Hepatic stellate cell (primary cell): ENCODE data around the gene CPEB4.
A peak's percentile ranks its signal among the peaks of the same experiment; 100 is the strongest.

Source experiments
- DNase-seq: peaks from one replicate; pipeline ENCODE4 v3.0.0; 2011; ENCODE audit warnings: low spot score

Gene CPEB4

DNA sequence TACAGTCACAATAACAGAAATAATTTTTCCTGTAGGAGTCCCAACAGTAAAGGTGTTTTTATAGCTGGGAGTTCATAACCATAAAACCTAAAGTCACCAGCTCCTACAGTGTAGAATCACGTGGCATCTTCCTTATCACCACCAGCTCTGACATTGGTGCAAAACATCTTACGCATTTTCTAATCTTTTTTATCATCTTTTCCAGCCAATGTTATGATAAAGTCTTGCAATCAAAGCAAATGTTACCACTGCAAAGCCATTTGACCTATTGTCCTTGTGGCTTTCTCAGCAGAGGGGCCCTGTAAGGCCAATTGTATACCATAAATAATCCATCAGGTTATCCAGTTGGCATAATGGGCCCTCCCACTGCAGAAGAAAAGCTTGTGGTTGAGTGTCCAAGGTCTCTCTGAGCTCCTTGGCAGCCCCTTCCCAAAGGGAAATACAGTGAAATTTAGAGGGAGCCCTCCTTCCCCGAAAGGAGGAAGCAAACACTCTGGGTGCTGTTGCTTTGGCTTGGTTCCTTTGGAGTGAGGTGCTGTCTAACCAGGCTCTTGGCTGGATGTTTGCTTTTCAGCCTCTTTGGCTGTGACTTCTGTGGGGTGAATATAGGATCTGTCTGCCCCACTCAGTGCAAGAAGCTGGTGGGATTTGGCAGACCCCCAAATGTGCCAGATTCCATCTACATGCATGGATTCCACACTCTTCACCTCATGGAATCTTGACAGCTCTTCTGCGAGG lies 29.3 kb upstream of the CPEB4 start:
- DNase-seq: no peak

DNA sequence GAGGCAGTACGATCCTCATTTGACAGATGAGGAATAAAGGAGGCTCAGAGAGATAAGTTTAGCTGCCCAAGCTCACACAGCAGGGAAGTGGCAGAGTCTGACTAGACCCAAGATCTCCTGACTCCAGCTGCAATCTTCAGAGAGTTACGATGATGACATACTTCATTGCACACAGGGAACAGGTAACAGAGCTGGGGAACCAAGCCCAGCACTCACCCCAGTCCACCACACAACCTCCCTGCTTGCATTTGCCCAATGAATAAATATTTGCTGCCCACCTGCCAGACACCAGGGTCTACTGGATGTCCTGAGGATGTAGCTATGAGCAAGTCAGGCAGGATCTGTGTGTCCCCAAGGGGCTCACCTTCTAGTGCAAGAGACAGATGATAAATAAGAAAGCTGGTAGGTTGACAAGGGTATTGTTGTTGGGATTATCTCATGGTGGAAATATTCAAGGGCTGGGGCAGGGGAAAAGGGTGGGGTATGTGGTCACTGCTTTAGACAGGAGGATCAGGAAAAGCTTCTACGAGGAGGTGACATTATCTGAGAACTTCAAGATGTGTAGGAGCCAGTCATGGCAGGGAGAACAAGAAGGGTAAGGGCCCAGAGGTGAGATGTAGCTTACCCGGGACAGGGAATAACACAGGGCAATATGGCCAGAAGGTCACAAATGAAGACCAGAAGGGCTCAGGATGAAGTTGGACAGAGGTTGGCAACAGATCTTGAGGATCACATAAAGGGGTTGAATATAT lies 28.6 kb upstream of the CPEB4 start:
- no peak for DNase-seq

DNA sequence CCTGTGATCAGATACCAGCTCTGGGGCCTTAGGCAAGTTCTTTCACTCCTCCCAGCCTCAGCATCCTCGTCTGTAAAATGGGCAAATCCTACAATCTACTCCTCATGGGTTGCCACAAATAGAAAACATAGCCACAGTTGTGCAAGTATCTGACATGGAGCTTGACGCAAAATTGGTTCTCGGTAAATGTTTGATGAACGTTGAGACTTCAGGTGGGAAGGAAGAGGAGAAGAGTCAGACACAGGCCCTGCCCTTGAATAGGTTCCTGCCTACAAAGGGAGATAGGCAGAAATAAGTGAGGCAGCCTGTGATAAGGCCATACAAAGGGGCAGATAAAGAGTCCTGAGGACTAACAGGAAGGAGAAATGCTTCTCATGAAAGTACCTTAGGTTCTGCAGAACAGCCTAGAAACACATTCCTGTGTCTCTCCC lies 26.1 kb upstream of the CPEB4 start:
- no peak for DNase-seq

DNA sequence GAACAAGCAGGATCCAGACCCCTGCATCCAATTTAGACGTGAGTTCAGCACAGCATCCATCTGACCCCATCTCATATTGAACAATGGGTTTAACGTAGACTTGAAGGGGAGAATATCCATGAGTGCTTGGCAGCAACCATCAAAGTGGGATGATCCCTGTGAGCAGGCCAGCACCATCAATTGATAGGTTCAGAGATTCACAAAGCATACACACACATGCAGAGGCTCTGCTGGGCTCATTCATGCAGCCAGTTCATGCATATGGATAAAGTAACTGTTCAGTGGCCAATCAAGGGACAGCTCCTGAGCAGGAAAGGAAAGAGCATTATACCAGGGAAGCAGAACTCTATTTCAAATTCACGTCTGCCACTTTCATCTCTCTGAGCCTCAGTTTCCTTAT lies 24.8 kb upstream of the CPEB4 start:
- no peak for DNase-seq

DNA sequence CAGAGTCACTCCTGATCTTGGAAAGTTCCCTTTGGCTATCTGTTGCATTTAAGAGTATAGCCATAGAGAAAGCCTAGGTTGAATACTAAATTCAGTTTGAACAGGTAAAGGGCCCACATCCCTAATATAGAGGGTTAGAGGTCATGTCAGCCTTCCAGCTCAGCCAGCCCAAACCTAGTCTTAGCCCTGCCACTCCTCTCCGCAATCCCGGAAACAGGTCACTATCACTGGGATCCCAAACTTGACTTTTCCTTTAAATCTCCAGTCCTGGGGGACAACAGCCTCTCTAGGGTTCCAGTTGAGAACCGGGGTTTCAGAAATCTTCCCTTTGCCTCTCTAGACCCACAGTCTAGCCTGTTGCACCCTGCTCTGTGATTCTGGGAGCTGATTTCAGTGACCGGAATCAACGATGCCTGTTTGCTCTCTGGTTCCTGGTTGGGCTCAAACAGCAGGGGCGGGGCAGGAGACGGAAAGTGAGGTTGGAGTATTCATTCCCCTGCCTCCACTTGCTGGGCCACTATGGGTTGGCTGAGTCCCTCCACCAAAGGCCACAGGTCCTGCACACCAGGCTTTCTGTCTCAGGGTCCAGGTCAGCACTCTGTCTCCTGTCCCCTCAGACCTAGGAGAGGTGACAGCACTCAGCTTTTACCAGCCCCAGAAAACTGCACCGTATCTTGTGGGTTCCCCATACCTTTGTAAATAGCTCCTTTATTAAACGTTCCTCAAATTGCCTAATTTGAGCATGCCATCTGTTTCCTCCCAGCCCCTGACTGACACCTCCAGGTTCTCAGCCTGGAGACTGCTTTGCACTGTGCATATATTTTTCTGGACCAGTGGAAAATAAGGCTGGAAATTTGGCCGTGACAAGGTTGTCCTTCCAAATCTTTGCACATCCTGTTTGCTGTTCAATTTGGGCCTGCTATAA lies 23.8 kb upstream of the CPEB4 start:
- DNase-seq: no peak

DNA sequence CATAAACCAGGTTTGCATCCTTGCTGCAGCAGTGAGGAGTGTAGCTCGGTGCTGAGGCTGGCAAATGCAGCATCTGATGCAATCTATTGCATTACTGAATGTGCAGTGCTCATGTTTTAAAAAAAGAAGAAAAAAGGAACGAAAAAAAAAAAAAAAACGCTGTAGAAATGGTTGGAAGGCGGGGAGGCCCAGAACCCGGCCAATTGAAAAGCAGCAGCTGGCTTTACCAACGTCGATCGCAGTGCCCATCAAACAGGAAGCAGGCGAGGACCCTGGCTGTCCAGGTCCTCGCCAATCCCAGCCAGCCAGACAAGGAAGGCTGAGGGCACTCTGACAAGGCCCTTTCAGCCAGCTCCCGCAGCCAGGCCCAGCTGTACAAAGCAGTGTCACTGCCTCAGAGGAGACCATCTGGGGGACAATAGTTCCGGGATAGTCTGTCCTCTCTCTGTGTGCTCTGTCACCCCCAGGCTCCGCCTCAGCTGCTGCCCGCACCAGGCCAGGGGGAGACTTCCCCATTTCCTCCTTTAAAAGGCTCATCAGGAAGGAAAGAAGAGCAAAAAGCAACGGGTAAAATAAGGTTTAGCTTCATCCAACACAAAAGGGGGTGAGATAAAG lies 21.8 kb upstream of the CPEB4 start:
- DNase-seq: no peak

DNA sequence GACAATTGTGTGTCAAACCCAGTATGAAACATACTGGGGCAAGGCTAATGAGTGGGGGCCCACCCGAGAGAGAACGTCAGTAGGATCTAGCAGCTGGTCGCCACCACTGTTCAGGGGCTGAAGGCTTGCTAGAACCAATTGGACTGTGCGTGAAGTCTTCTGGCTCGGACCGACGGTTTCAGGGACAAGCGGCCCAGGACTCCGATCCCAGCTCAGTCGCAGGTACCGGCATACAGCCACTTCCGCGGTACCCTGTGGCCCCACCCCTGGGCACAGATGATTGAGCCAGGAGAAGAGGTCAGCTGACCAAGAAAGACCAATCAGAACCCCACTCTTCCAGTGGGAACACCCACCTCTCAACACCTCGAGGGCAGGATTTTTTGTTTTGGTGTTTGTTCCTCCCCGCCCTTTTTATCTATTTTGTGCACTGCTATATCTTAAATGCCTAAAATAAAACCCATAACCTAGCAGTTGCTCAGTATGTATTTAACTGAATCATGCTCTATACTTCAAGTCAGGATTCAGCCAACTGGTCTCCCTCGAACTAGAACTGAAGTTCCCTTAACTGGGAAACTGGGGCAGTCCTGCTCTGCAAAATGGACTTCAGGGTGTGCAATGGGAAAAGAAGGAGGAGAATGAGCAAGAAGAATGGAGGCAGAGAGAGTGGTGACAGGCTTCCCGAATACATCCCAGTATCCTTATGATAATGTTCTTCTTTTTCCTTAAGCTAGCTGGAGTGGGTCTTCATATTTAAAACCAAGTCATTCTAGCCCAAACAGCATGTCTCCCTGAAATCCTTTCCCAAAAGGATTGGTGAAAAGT lies 21.1 kb upstream of the CPEB4 start:
- DNase-seq: no peak

DNA sequence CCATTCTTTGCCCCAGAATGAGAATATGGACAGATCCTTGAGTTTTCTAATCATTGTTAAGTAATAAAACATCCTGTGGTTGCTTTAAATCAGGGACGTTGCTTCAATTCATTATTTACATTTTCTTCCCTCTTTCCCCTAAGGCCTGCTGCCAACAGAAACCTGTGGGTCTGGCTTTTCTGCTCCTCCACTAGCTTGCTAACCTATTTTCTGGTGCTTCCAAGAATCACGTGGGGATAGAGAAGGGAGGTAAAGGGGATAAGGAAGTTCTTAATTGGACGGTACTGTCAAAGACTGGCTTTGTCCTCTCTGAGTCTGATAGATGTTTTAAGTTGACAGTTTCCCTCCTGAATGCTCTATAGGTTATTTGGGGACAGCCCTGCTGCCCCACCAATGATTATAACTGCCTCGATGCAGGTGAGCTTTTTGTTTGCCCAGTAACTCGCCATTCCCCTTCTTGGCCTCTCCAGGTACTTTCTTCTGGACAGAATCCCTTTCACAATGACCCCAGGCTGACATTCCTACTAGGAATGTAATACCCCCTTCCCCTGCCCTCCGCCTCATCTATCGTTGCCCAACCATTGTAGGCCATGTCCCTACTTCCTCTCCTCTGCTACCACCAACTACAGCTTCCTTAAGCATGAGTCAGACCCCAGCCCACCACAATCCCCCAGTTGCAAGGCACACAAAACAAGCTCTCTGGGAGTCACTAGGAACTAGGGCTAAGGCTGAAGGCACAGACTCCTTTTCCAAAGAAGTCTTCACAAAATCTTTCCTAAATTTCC lies 19.9 kb upstream of the CPEB4 start:
- no peak for DNase-seq

DNA sequence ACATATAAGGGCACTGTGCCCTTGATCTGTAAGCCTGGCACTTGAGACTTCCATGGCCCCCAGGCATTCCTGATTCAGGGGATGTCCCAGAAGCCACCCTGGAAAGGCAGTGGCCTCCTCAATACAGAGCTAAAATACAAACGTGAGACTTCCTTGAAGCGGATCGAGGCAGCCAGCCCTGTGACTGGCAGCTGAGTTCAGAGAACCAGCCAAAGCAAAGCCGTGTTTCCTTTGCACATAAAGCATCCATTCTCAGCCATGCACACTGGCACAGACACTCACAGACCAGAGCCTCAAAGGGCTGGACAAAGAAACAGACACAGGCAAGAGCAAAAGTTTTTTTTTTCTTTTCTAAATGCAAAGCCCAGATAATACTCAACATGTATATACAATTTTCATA lies 18.8 kb upstream of the CPEB4 start:
- no peak for DNase-seq

DNA sequence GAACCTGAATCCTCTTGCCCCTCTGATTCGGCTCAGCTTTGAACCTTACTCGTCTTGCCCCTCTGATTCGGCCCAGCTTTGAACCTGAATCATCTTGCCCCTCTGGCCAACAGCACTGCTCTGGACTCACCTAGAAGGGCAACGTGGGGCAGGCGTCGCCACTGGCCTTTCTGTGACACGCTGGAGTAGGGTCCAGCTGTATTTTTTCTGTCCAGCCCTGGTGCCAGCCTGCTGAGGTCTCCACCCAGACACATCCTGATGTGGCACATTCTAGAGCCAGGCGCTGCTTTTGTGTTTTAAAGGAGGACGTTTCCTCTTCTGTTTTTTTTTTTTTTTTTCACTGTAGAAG lies 15.2 kb upstream of the CPEB4 start:
- DNase-seq: no peak

DNA sequence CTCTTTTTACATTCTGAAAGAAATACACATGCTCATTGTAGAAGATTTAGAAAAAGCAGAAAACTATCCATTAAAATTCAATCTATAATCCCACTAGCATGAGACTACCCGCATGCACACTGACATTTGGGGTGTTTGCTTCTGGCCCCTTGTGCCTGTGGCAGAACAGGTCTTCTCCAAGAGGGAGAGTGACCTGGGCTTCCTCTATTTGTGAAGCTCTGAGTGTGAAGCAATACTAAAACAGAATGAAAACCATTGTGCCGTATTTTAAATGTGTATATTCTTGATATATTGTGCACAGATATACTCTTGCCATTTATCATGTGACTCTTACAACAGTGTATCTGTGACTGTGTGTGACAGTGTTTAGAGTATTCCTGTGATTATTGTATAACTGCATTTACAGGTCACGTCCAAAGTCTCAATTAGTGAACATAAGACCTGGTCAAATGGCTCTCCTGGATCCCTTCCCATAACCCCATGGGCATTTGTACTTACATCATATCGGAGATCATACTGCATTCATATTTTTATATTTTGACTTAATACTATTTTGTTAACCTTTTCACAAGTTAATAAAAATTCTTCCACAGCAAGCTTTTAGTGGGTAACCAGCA lies 14.7 kb upstream of the CPEB4 start:
- no peak for DNase-seq

DNA sequence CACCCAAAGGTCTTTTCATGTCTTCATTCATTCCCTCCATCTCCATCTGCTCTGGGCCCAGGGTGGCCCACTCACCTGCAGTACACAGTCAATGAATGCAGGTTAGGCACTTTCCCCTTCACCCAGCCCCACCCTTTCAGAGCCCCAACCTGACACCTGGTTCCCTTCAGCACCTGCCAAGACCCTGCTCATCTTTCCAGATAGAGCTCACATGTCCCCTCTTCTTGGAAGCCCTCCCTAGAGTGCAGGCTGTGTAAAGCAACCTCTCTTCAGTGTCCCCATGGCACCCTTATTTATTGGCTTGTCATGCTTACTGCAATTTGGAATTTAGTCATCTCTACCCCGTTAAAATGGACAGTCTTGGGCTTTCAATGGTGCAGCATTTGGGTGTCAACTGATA lies 13.0 kb upstream of the CPEB4 start:
- DNase-seq: no peak

DNA sequence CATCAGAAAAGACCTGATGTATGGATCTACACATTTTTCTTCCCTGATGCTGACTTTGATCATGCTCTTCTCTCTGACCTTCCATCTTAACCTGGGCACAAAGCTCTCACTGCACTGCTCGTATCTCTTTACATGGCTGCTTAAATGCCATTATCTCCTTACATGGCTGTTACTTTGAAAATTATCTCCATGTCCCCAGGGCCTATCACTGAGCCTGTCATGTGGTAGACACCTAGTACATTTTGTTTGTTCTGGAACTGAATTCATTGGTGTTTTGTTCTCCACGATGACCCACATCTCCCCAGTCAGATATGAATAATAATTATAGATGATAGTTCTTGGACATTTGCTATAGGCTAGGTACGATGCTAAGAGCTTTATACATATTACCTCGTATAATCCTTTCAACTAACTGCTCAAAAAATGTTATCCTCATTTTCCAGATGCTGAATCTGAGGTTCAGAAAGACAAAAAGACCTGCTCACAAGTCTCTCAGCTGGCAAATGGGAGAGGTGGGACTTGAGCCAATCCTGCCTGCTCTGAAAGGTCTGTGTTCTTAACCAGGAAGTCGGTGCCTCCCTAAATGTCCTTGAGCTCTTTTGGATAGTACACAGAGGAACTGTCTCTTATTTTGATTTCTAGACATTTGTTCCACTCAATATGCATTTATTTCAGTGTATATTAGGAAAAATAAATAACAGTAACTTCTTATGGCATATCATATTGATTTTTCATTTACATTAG lies 9.8 kb upstream of the CPEB4 start:
- no peak for DNase-seq

DNA sequence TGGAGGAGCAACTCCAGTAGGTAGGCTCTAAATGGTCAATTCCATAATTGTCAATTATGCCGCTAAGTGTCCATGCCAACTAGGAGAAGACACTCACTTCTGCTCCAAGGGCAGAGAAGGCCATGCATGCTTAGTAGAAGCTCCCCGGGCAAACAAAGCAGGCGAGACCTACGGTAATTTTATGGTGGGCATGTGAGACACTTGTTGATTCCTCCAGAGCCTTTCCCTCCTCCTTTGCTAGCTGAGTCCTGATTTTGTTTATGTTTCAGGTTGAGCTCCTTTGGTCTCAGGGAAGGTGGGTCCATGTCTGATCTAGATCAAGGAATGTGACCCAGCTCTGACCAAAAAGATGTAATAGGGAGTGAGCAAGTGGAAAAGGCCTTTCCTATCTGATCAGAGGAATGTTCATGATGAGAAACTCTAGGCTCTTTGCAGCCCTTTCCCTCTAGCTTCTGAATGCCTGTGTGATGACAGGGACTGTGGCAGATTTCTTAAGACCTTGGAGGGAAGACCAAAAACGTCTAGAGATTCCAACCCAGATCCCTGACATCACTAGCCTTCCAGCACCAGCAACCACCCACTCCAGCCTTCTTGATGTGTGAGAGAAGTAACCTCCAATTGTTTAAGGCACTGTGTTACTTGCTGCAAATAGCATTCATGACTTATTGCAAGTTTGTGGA lies 7.7 kb upstream of the CPEB4 start:
- peak; percentile 40 for DNase-seq

DNA sequence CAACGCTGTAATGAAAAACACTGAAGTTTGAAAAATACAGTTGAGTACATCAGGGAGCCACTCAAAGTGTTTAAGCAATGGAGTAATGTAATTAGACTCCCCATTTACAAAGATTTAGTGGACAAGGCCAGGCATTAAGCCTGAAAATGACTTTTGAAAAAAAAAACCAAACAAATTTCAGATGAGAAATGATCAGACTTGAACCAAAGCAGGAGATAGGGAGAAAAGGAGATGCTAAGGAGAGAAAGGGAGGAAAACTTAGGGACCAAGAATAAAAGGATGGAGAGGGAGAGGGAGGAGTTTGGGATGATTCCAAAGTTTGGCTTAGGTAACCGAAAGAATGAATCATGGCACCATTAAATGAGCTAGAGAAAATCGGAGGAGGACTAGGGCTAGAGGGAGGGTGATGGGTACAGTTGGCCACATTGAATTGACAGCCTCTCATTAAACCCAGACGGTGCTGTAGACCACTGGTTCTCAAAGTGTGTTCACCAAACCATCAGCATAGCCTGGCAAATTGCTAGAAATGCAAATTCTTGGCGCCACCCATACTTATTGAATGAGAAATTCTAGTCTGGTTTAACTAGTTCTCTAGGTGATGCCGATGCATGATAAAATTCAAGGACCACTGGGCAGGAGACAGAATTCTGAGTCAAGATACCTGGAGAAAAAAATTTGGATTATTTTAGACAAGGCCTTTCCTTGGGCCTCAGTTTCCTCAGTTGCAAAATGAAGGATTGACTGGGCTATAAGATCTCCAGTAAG lies 6.2 kb upstream of the CPEB4 start:
- DNase-seq: no peak

DNA sequence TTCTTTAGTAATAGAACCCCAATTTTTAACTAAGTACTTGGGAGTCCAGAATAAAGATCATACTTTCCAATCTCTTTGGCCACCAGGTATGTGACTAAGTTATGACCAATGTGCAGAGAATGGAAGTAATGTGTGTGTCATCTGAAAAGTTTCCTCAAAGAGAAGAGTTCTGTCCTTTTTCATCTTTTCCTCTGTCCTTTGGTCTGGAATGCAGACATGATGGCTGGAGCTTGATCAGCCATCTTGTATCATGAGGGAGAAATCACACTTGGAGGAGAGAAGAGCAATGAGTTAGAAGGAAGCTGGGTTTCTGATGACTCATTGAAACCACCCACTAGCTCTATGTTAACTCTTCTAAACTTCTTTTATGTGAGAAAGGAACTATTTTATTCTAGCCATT lies 5.5 kb upstream of the CPEB4 start:
- no peak for DNase-seq

DNA sequence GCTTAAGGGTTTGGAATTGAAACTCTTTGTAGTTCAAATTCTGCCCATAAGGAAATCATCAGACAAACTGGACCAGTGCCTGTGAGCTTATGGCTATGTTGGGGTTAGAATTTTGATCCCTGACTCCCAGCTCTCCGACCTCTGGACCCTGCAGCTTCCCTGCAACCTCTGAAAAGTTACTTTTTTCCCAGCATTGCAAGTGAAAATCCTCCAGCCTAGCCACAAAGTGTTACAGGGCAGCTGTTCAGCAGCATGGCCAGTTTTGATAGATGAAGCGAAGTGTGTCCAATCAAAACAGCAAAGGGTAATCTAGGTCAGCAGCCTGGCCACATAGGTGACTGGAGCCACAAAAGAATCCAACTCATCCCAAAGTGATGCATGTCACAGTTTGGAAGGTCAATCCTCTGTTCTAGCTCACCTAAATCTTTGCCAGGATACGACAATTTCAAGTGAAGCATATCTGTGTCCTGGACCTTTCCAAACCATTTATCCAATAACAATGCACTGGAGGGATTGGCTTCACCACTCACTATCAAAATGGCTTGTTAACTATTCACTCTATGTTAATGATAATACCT lies 4.7 kb upstream of the CPEB4 start:
- DNase-seq: no peak
